Ovary (tissue), 9 donors: Measurements from ENCODE around the gene MAPK8IP1. TPM values are rescaled to one million over a fixed set of nuclear protein-coding genes. Genes with fewer than 3 reads are reported as not detected.

Experiments used
- DNase-seq, 5 donors: peaks; one replicate each; pipeline ENCODE4 v3.0.0-alpha.2; 2019 to 2020
- H3K27ac ChIP-seq, 2 donors: fragments of 200-600 bp; one replicate each; pipeline versions ENCODE4 v1.5.1 to v1.8.0; 2019 to 2022
- H3K27me3 ChIP-seq: fragments of 200-600 bp; one replicate; pipeline ENCODE4 v1.8.0; 2022
- H3K36me3 ChIP-seq: fragments of 200-600 bp; sonication (generic); one replicate; pipeline ENCODE4 v1.5.1; 2019
- H3K4me1 ChIP-seq: one replicate; pipeline ENCODE4 v1.8.1; 2013; ENCODE audit warnings: mild to moderate bottlenecking, moderate library complexity; ENCODE audit not compliant: insufficient read depth
- H3K4me3 ChIP-seq: fragments of 200-600 bp; sonication (generic); one replicate; pipeline ENCODE4 v1.5.1; 2017
- H3K9me3 ChIP-seq, 2 donors: fragments of 200-600 bp in 1 of 2; sonication (generic) in 1 of 2; one replicate each; pipeline versions ENCODE4 v1.5.1 to v1.8.1; 2013 to 2019; ENCODE audit warnings: mild to moderate bottlenecking in 1 of 2, moderate library complexity in 1 of 2
- EP300 ChIP-seq: sonication (generic); formaldehyde crosslinking; IDR thresholded peaks from one replicate; pipeline ENCODE4 v1.6.1; 2017; ENCODE audit warnings: antibody characterized with exemption
- POLR2A ChIP-seq: fragments of 450-650 bp; IDR thresholded peaks from one replicate; pipeline ENCODE4 v1.6.1; 2017; ENCODE audit warnings: antibody characterized with exemption, mild to moderate bottlenecking, moderate library complexity
- WGBS, 3 donors: extraction: QIAGEN DNeasy Blood & Tissue Kit in 1 of 3; methylation state at CpG; one replicate each; pipeline versions ENCODE4 v1.1.5 to v1.1.7; 2013 to 2017; 5-methylcytosine and 5-hydroxymethylcytosine counted together
- intact Hi-C, 4 donors: fragments of 100-400 bp; cut with DNase I; formaldehyde crosslinking; loops; one replicate each; pipeline versions ENCODE4 v1.11.0 to v1.15.1; 2022 to 2023
- polyA plus RNA-seq, 2 donors: library from polyadenylated mRNA; stranded (reverse); fragments of 200-250 nt in 1 of 2; fragments of 350-450 nt in 1 of 2; fragmentation: Illumina TruSeq in 1 of 2; extraction: RNeasy Lipid Tissue Mini Kit (QIAGEN cat#74804) in 1 of 2; gene quantifications; one replicate each; pipeline ENCODE4 v1.2.3, GENCODE V29; 2013 to 2014
- total RNA-seq, 7 donors: library from RNA; depleted of rRNA in 2 of 7; stranded (reverse); fragments of >200 nt in 2 of 7; fragmentation: NEBNext Ultra II Directional in 3 of 7; extraction: Animal tissue kit (Norgen Biotek cat#: 25700) in 3 of 7; gene quantifications; one replicate each; pipeline versions ENCODE4 v1.1.0 to v1.2.4, GENCODE V29; 2016 to 2023
- TF ChIP-seq, protein P1 (sequence below), 3 donors: fragments of 450-650 bp in 2 of 3; fragments of 200-600 bp in 1 of 3; IDR thresholded peaks; one replicate each; pipeline versions ENCODE4 v1.5.1 to v1.8.0; 2016 to 2022; ENCODE audit warnings: antibody characterized with exemption in 3 of 3, mild to moderate bottlenecking in 1 of 3
- donor health status: DM: no; HTN: no; CAD: no; lungs with moderate emphysema.
- donor health status: DM: no; HTN: no; CAD: no.
- donor health status: Bipolar disorder and iron deficiency.
- donor health status: DM: yes; HTN: yes; CAD: no.
- donor health status: DM: no; HTN: no; CAD: no.
- donor health status: DM: yes; HTN: yes; CAD: no.

MAPK8IP1 gene
- total and polyA plus RNA-seq, 9 donors: 3.7 to 24.1 (median 14.4) TPM

DNA sequence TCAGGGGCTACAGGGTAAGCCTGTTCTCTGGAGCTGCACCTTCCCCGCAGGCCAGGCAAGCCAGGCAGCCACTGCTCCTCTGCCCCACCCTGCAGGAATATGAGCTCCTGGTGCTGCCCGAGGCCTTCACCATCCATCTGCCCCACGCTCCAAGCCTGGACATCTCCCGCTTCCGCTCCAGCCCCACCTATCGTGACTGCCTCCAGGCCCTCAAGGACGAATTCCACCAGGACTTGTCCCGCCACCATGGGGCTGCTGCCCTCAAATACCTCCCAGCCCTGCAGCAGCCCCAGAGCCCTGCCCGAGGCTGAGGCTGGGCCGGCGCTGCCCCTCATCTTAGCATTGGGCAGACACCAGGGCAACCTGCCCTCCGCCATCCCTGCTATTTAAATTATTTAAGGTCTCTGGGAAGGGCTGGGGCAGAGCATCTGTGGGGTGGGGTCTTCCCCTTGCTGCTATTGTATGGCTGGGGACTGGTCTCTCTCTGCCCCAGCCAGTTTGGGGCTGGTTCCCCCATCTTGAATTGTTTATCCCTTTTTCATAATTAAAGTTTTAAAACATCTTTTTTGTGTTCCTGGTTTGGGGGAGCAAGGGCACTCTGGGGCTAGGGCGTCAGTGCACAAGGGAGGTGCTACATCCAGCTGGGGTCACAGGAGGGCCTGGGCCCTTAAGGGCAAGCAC, 43.2 kb downstream of the MAPK8IP1 start:
- no peaks in the 10 kb centered on the region for H3K9me3 ChIP-seq
- intact Hi-C loops: no loop called here
- TF ChIP-seq EP300: no peak
- TF ChIP-seq POLR2A: no peak
- TF ChIP-seq, protein P1, sequence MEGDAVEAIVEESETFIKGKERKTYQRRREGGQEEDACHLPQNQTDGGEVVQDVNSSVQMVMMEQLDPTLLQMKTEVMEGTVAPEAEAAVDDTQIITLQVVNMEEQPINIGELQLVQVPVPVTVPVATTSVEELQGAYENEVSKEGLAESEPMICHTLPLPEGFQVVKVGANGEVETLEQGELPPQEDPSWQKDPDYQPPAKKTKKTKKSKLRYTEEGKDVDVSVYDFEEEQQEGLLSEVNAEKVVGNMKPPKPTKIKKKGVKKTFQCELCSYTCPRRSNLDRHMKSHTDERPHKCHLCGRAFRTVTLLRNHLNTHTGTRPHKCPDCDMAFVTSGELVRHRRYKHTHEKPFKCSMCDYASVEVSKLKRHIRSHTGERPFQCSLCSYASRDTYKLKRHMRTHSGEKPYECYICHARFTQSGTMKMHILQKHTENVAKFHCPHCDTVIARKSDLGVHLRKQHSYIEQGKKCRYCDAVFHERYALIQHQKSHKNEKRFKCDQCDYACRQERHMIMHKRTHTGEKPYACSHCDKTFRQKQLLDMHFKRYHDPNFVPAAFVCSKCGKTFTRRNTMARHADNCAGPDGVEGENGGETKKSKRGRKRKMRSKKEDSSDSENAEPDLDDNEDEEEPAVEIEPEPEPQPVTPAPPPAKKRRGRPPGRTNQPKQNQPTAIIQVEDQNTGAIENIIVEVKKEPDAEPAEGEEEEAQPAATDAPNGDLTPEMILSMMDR (IDR thresholded peaks at IDR 0.05): no peak
- no peaks in the 10 kb centered on the region for H3K36me3 ChIP-seq
- peaks cover 2% of the 10 kb centered on the region for H3K4me1 ChIP-seq
- 42 to 62% (median 45%) methylated on average over 13 of the region's 13 CpGs for WGBS, 3 donors
- H3K27me3 ChIP-seq: no peaks in the 10 kb centered on the region
- peak in 3 of 5 donors; percentile 14 to 22 (median 16) for DNase-seq
- H3K4me3 ChIP-seq: no peak overlapping the region
- H3K27ac ChIP-seq: no peak overlapping the region

- peak in 2 of 5 donors; percentile 12 to 14 for DNase-seq
- 75 to 79% (median 77%) methylated on average over 10 of the region's 10 CpGs for WGBS, 3 donors
- H3K27ac ChIP-seq: no peak overlapping the region
Observed at GRCh38 chr11:45929486-45930030, 44.1 kb downstream of the MAPK8IP1 start.

DNA sequence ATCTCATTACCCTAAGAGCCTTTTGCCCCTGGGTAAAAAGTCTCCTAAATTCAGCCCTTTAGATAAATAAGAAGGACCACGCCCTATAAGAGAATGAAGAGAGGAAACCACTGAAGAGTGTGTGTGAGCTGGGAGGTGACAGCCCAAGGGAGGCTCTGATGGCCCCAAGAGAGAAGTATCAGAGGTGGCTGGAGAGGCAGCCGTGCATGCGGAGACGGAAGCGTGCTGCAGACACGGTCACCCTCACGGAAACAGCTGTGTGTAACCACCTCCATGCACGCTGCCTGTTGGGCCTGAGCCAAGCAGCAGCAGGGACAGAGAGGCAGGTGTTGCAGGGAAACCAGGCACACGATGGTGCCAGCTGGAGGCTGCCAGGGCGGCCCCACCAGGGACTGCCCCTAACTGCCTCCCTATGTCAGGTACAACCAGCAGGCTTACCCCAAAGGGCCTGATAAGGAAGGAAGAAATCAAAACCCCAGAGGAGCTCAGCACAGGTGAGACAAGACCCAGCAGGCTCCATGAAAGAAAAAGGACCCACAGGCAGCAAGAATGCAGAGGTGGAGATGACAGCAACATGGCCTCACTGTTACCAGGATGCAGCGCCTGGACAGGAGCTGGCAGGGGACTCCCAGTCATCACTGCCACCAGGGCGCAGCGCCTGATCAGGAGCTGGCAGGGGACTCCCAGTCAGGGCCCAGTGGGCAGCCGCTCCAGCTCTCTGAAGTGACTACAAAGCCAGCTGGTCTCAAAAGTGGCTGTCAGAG, 44.8 kb downstream of the MAPK8IP1 start:
- Histone ChIP-seq H3K4me1 (peaks cover 2% of the 10 kb centered on the region), H3K9me3 (no peaks in the 10 kb centered on the region), H3K27me3 (no peaks in the 10 kb centered on the region), H3K4me3 (no peak overlapping the region), H3K27ac (no peak overlapping the region), H3K36me3 (no peaks in the 10 kb centered on the region)
- intact Hi-C loops: no loop called here
- 79 to 84% (median 81%) methylated on average over 14 of the region's 14 CpGs for WGBS, 3 donors
- TF ChIP-seq EP300: no peak
- no peak for TF ChIP-seq POLR2A
- TF ChIP-seq, protein P1 (IDR thresholded peaks at IDR 0.05): no peak
- DNase-seq: peak in 4 of 5 donors; percentile 27 to 44 (median 32)

More at GRCh38 chr11:45929486-45930030, 44.1 kb downstream of the MAPK8IP1 start:
- Histone ChIP-seq H3K4me1 (peaks cover 2% of the 10 kb centered on the region), H3K36me3 (no peaks in the 10 kb centered on the region), H3K27me3 (no peaks in the 10 kb centered on the region), H3K4me3 (no peak overlapping the region), H3K9me3 (no peaks in the 10 kb centered on the region)
- intact Hi-C loops: no loop called here
- TF ChIP-seq, protein P1 (IDR thresholded peaks at IDR 0.05): no peak
- TF ChIP-seq POLR2A (no peak), EP300 (no peak)

- Histone ChIP-seq H3K4me3 (no peak overlapping the region), H3K27ac (no peak overlapping the region), H3K4me1 (peaks cover 2% of the 10 kb centered on the region), H3K36me3 (no peaks in the 10 kb centered on the region), H3K9me3 (no peaks in the 10 kb centered on the region), H3K27me3 (no peaks in the 10 kb centered on the region)
- 22 to 38% (median 34%) methylated on average over 8 of the region's 8 CpGs for WGBS, 3 donors
- DNase-seq: peak in 2 of 5 donors; percentile 19 to 45
- TF ChIP-seq EP300 (no peak), POLR2A (no peak)
- TF ChIP-seq, protein P1 (IDR thresholded peaks at IDR 0.05): no peak
- intact Hi-C loops: no loop called here
Observed at GRCh38 chr11:45930951-45931570, 45.6 kb downstream of the MAPK8IP1 start.
